Fibroblast of lung (primary cell): ENCODE results near the gene GRHL3.

Experiments
- CTCF ChIP-seq, 2 donors: IDR thresholded peaks in 1 of 2; conservative IDR thresholded peaks in 1 of 2; 1 replicate in 1 of 2; 2 replicates in 1 of 2; pipeline ENCODE4 v1.5.1; 2011 to 2012; ENCODE audit warnings: low read length in 2 of 2, control low read depth in 1 of 2, inconsistent platforms in 1 of 2, low read depth in 1 of 2, mild to moderate bottlenecking in 1 of 2
- EZH2 ChIP-seq: IDR thresholded peaks from 2 replicates; pipeline ENCODE4 v1.5.1; 2012; ENCODE audit warnings: low read length, control low read depth, mild to moderate bottlenecking; ENCODE audit errors: missing control alignments

GRCh38 chr1:24289937-24290595 lies 29.1 kb upstream of the GRHL3 start:
- TF ChIP-seq CTCF (conservative IDR thresholded peaks at IDR 0.05 in 1 of 2, IDR thresholded peaks at IDR 0.05 in 1 of 2; ENCODE audit: low read depth in 1 of 2, low read length in 2 of 2) (no peak), EZH2 (no peak)
